A549 (cell line): ENCODE results near the gene ABCC1. TPM values are rescaled to one million over a fixed set of nuclear protein-coding genes. Genes with fewer than 3 reads are reported as not detected.
"Not testable (repeated sequence)": the region's sequence is repeated elsewhere in the genome, so short reads cannot be mapped to it uniquely, and the experiment has no call there.

Experiments
- ATAC-seq, 2 experiments: fragments of 200-7000 bp in 1 of 2; fragments of >200 bp in 1 of 2; cut with Nextera tagmentation in 1 of 2; cut with Tn5 transposase in 1 of 2; 3 replicates each; pipeline versions ENCODE4 v1.8.0 to v1.9.1; 2018 to 2020; ENCODE audit warnings: mild to moderate bottlenecking in 1 of 2, moderate library complexity in 1 of 2
- CTCF ChIA-PET: fragments of 300-600 bp; sonication (Branson Sonifier 250); formaldehyde crosslinking; extraction: SDS; loops from one replicate; lab custom pipeline; 2021; ENCODE audit warnings: antibody characterized with exemption, inconsistent platforms; lab: Yijun Ruan, JAX
- POLR2A ChIA-PET: fragments of 350-600 bp; formaldehyde crosslinking; extraction: SDS; loops from one replicate; lab custom pipeline; 2021; ENCODE audit warnings: antibody characterized with exemption, inconsistent platforms; lab: Yijun Ruan, JAX
- DNase-seq, 2 experiments: peaks; one replicate each; pipeline versions ENCODE4 v3.0.0 to v3.0.0-alpha.2; 2011 to 2016; ENCODE audit warnings: low read depth in 1 of 2, low spot score in 1 of 2
- FAIRE-seq: peaks from 2 replicates; lab custom pipeline; 2011; peaks lifted over from hg19 to GRCh38; lab: Jason Lieb, UNC
- H3K27ac ChIP-seq, 2 experiments: fragments of >200 bp; sonication (Bioruptor Twin); formaldehyde crosslinking; 3 replicates each; pipeline ENCODE4 v1.5.1; 2016 to 2017
- H3K4me1 ChIP-seq: fragments of >200 bp; sonication (Bioruptor Twin); formaldehyde crosslinking; 3 replicates; pipeline ENCODE4 v1.6.1; 2016
- H3K4me2 ChIP-seq: fragments of >200 bp; sonication (Bioruptor Twin); formaldehyde crosslinking; 3 replicates; pipeline ENCODE4 v1.6.1; 2016
- H3K4me3 ChIP-seq: fragments of >200 bp; sonication (Bioruptor Twin); formaldehyde crosslinking; 3 replicates; pipeline ENCODE4 v1.5.1; 2016
- H3K9me3 ChIP-seq: fragments of >200 bp; sonication (Bioruptor Twin); formaldehyde crosslinking; 3 replicates; pipeline ENCODE4 v1.6.1; 2016
- ATOH8 ChIP-seq: fragments of 250-450 bp; sonication (Bioruptor Pico); IDR thresholded peaks from 2 replicates; pipeline ENCODE4 v1.5.0; 2020; ENCODE audit warnings: low read depth, mild to moderate bottlenecking, moderate library complexity
- BHLHE40 ChIP-seq: IDR thresholded peaks from 2 replicates; pipeline ENCODE4 v1.6.1; 2012; ENCODE audit warnings: low read depth, low read length, inconsistent platforms
- EHF ChIP-seq: fragments of 250-450 bp; sonication (Bioruptor Pico); IDR thresholded peaks from 2 replicates; pipeline ENCODE4 v1.5.0; 2020; ENCODE audit warnings: mild to moderate bottlenecking
- EP300 ChIP-seq, 2 experiments: fragments of >200 bp; sonication (Bioruptor Twin); formaldehyde crosslinking; IDR thresholded peaks; 2 replicates in 1 of 2; 3 replicates in 1 of 2; pipeline ENCODE4 v1.6.1; 2016 to 2017
- ESRRA ChIP-seq: fragments of 150-350 bp; IDR thresholded peaks from 2 replicates; pipeline ENCODE4 v1.6.1; 2014; ENCODE audit warnings: mild to moderate bottlenecking, low read length, borderline replicate concordance
- GATA3 ChIP-seq: IDR thresholded peaks from 2 replicates; pipeline ENCODE4 v1.6.1; 2012; ENCODE audit warnings: borderline replicate concordance
- HDAC2 ChIP-seq: fragments of 200-600 bp; sonication (generic); IDR thresholded peaks from 2 replicates; pipeline ENCODE4 v1.6.1; 2016
- HEYL ChIP-seq: fragments of 250-450 bp; sonication (Bioruptor Pico); IDR thresholded peaks from 2 replicates; pipeline ENCODE4 v1.8.0; 2021; ENCODE audit warnings: mild to moderate bottlenecking, moderate library complexity
- HOXA7 ChIP-seq: fragments of 250-450 bp; sonication (Bioruptor Pico); IDR thresholded peaks from 2 replicates; pipeline ENCODE4 v1.5.0; 2020; ENCODE audit warnings: mild to moderate bottlenecking, moderate library complexity
- HOXB13 ChIP-seq: fragments of 250-450 bp; sonication (Bioruptor Pico); IDR thresholded peaks from 2 replicates; pipeline ENCODE4 v1.5.0; 2020; ENCODE audit warnings: low read depth, mild to moderate bottlenecking, moderate library complexity
- KDM1A ChIP-seq: fragments of 200-600 bp; sonication (generic); IDR thresholded peaks from 2 replicates; pipeline ENCODE4 v1.6.1; 2016; ENCODE audit warnings: low read depth, mild to moderate bottlenecking
- KDM5A ChIP-seq: fragments of 200-600 bp; sonication (generic); IDR thresholded peaks from 2 replicates; pipeline ENCODE4 v1.6.1; 2016; ENCODE audit warnings: antibody characterized with exemption, mild to moderate bottlenecking
- MAFK ChIP-seq: fragments of 450-650 bp; IDR thresholded peaks from 2 replicates; pipeline ENCODE4 v1.6.1; 2014; ENCODE audit not compliant: partially characterized antibody
- MAX ChIP-seq: IDR thresholded peaks from 2 replicates; pipeline ENCODE4 v1.6.1; 2012
- MAZ ChIP-seq: fragments of 150-350 bp; IDR thresholded peaks from 2 replicates; pipeline ENCODE4 v1.6.1; 2014; ENCODE audit warnings: antibody characterized with exemption, low read depth, low read length, borderline replicate concordance
- MYC ChIP-seq: IDR thresholded peaks from 2 replicates; pipeline ENCODE4 v1.6.1; 2012; ENCODE audit warnings: mild to moderate bottlenecking, inconsistent platforms, low read length, improper control_type of control experiment, borderline replicate concordance
- NPAS2 ChIP-seq: fragments of 250-450 bp; sonication (Bioruptor Pico); IDR thresholded peaks from 2 replicates; pipeline ENCODE4 v1.8.0; 2022; ENCODE audit warnings: mild to moderate bottlenecking, moderate library complexity, borderline replicate concordance
- NR3C1 ChIP-seq: fragments of >200 bp; sonication (Bioruptor Twin); formaldehyde crosslinking; IDR thresholded peaks from 3 replicates; pipeline ENCODE4 v1.6.1; 2017
- RAD21 ChIP-seq, 2 experiments: fragments of >200 bp in 1 of 2; sonication (Bioruptor Twin) in 1 of 2; formaldehyde crosslinking in 1 of 2; IDR thresholded peaks in 1 of 2; conservative IDR thresholded peaks in 1 of 2; 2 replicates in 1 of 2; 3 replicates in 1 of 2; pipeline ENCODE4 v1.6.1; 2012 to 2018; ENCODE audit warnings: inconsistent platforms in 1 of 2
- RARB ChIP-seq: fragments of 250-450 bp; sonication (Bioruptor Pico); IDR thresholded peaks from 2 replicates; pipeline ENCODE4 v1.8.0; 2021; ENCODE audit warnings: mild to moderate bottlenecking, moderate library complexity
- RFX5 ChIP-seq: fragments of 450-650 bp; IDR thresholded peaks from 2 replicates; pipeline ENCODE4 v1.7.1; 2014; ENCODE audit warnings: antibody characterized with exemption, mild to moderate bottlenecking, moderate library complexity
- RNF2 ChIP-seq: fragments of 200-600 bp; sonication (generic); IDR thresholded peaks from 2 replicates; pipeline ENCODE4 v1.6.1; 2016; ENCODE audit warnings: low read depth, mild to moderate bottlenecking, antibody characterized with exemption, moderate library complexity, borderline replicate concordance
- ZC3H11A ChIP-seq: fragments of 450-650 bp; IDR thresholded peaks from 2 replicates; pipeline ENCODE4 v1.6.1; 2014; ENCODE audit warnings: antibody characterized with exemption, mild to moderate bottlenecking
- ZFP36 ChIP-seq: fragments of 450-650 bp; IDR thresholded peaks from 2 replicates; pipeline ENCODE4 v1.6.1; 2014; ENCODE audit warnings: borderline replicate concordance; ENCODE audit not compliant: partially characterized antibody
- ZNF302 ChIP-seq: fragments of 250-450 bp; sonication (Bioruptor Pico); IDR thresholded peaks from 2 replicates; pipeline ENCODE4 v1.9.0; 2021; ENCODE audit warnings: inconsistent platforms, mild to moderate bottlenecking, moderate library complexity
- WGBS: methylation state at CpG from one replicate; pipeline ENCODE4 v1.1.6; 2017; ENCODE audit errors: missing lambda C conversion rate; 5-methylcytosine and 5-hydroxymethylcytosine counted together
- polyA plus RNA-seq, 4 experiments: library from polyadenylated mRNA; depleted of rRNA in 3 of 4; stranded (reverse); fragments of >200 nt; fragmentation: RNase III in 1 of 4; extraction: RNeasy Plus Mini Kit Qiagen cat#74134 plus additional on column Dnase treatment in 1 of 4; gene quantifications; 2 replicates in 3 of 4; 3 replicates in 1 of 4; pipeline ENCODE4 v1.2.3, GENCODE V29; 2011 to 2017

The ABCC1 gene
- polyA plus RNA-seq, 2 of the 4 experiments (the other 2 are of a cell fraction) = 56.5 to 93.8 TPM

- Histone ChIP-seq H3K4me3 (no peak overlapping the region), H3K9me3 (no peaks in the 10 kb centered on the region), H3K4me2 (no peak overlapping the region), H3K4me1 (no peaks in the 10 kb centered on the region), H3K27ac (no peak overlapping the region)
- ChIA-PET CTCF (interaction anchor here (1.1 to 1.7 kb wide), 2 partner anchors 15 to 28 kb away, joined by 3 to 5 read pairs; no protein-coding TSS in a partner anchor), POLR2A (no interaction called here)
- FAIRE-seq (peak; percentile 32), ATAC-seq (no peak), DNase-seq (no peak)
- 70% methylated on average over 3 of the region's 3 CpGs for WGBS
- TF ChIP-seq ZC3H11A (0 out of 2 replicates have a peak, but pooled peaks have one; percentile 3), RAD21 (conservative IDR thresholded peaks at IDR 0.05 in 1 of 2, IDR thresholded peaks at IDR 0.05 in 1 of 2) (no peak), HOXB13 (no peak), RNF2 (no peak), EHF (no peak), GATA3 (no peak), BHLHE40 (no peak)
Measured at GRCh38 chr16:16158741-16159374, 209.4 kb downstream of the ABCC1 start.

- no peaks in the 10 kb centered on the region for H3K4me1 ChIP-seq
- H3K4me2 ChIP-seq = no peak overlapping the region
- H3K4me3 ChIP-seq = no peak overlapping the region
- no peak for DNase-seq
- TF ChIP-seq MAZ (no peak), EP300 (IDR thresholded peaks at IDR 0.05) (no peak), MYC (no peak), ZFP36 (peak; percentile 61)
- ChIA-PET CTCF (interaction anchor here (1.0 to 1.7 kb wide), 5 partner anchors 9 to 394 kb away, joined by 3 to 5 read pairs (median 3); no protein-coding TSS in a partner anchor), POLR2A (no interaction called here)
- WGBS = 85% methylated on average over 3 of the region's 3 CpGs
- FAIRE-seq = no peak
- no peak overlapping the region for H3K27ac ChIP-seq
- H3K9me3 ChIP-seq = no peaks in the 10 kb centered on the region
- no peak for ATAC-seq
Measured at GRCh38 chr16:16159662-16160061, 210.2 kb downstream of the ABCC1 start.

GRCh38 chr16:16161319-16161718, 211.9 kb downstream of the ABCC1 start:
- TF ChIP-seq HOXB13 = no peak
- TF ChIP-seq BHLHE40 = no peak
- no peak for TF ChIP-seq MAFK
- no peak for TF ChIP-seq EP300 (IDR thresholded peaks at IDR 0.05)
- no peak for TF ChIP-seq KDM5A
- TF ChIP-seq ATOH8 (CRISPR knock-in tag) = no peak
- no peak for TF ChIP-seq ZNF302 (CRISPR knock-in tag)
- no peak for TF ChIP-seq HDAC2
- TF ChIP-seq GATA3 = no peak
- no peak for TF ChIP-seq RARB (CRISPR knock-in tag)
- TF ChIP-seq ESRRA = no peak
- TF ChIP-seq HEYL (CRISPR knock-in tag) = no peak
- TF ChIP-seq NPAS2 (CRISPR knock-in tag) = no peak
- TF ChIP-seq RFX5 = no peak
- no peak for TF ChIP-seq HOXA7 (CRISPR knock-in tag)
- no peak for TF ChIP-seq MAX
- TF ChIP-seq KDM1A = no peak
- TF ChIP-seq NR3C1 = no peak
- Histone ChIP-seq H3K27ac (no peak overlapping the region), H3K9me3 (no peaks in the 10 kb centered on the region), H3K4me1 (no peaks in the 10 kb centered on the region), H3K4me2 (no peak overlapping the region), H3K4me3 (no peak overlapping the region)
- FAIRE-seq (no peak), ATAC-seq (no peak), DNase-seq (no peak)
- ChIA-PET POLR2A (no interaction called here), CTCF (interaction anchor here (1.0 kb wide), 2 partner anchors 9 to 10 kb away, joined by 4 read pairs; no protein-coding TSS in a partner anchor)
- WGBS = 66% methylated on average over 5 of the region's 5 CpGs

GRCh38 chr16:16161840-16162239, 212.4 kb downstream of the ABCC1 start:
- 64% methylated on average over 5 of the region's 5 CpGs for WGBS
- POLR2A ChIA-PET, H3K4me1 ChIP-seq, DNase-seq, FAIRE-seq, H3K9me3 ChIP-seq, ATAC-seq, H3K4me2 ChIP-seq, H3K4me3 ChIP-seq, H3K27ac ChIP-seq: not testable (repeated sequence)
- CTCF ChIA-PET = interaction anchor here (1.0 to 2.5 kb wide), 3 partner anchors 10 to 384 kb away, joined by 3 to 12 read pairs (median 4); no protein-coding TSS in a partner anchor
